Ishikawa (cell line): ENCODE results near the gene ARFRP1.

ENCODE experiments used
- CEBPB ChIP-seq: IDR thresholded peaks from 2 replicates; pipeline ENCODE4 v1.6.1; 2012
- CREB1 ChIP-seq: IDR thresholded peaks from 2 replicates; pipeline ENCODE4 v1.6.1; 2012; ENCODE audit warnings: low read depth
- EGR1 ChIP-seq: IDR thresholded peaks from 2 replicates; pipeline ENCODE4 v1.6.1; 2012
- EP300 ChIP-seq: IDR thresholded peaks from 2 replicates; pipeline ENCODE4 v1.6.1; 2012; ENCODE audit warnings: borderline replicate concordance
- FOXM1 ChIP-seq: IDR thresholded peaks from 2 replicates; pipeline ENCODE4 v1.6.1; 2012; ENCODE audit warnings: low read depth, borderline replicate concordance
- MAX ChIP-seq: IDR thresholded peaks from 2 replicates; pipeline ENCODE4 v1.6.1; 2012
- NFIC ChIP-seq: IDR thresholded peaks from 2 replicates; pipeline ENCODE4 v1.6.1; 2012
- RAD21 ChIP-seq: IDR thresholded peaks from 2 replicates; pipeline ENCODE4 v1.6.1; 2012; ENCODE audit warnings: low read depth
- REST ChIP-seq: IDR thresholded peaks from 2 replicates; pipeline ENCODE4 v1.6.1; 2012; ENCODE audit warnings: low read depth, mild to moderate bottlenecking
- TAF1 ChIP-seq: IDR thresholded peaks from 2 replicates; pipeline ENCODE4 v1.6.1; 2012; ENCODE audit warnings: low read depth, mild to moderate bottlenecking
- TCF12 ChIP-seq: IDR thresholded peaks from 2 replicates; pipeline ENCODE4 v1.6.1; 2012; ENCODE audit warnings: low read depth
- TEAD4 ChIP-seq: IDR thresholded peaks from 2 replicates; pipeline ENCODE4 v1.6.1; 2012
- USF1 ChIP-seq: IDR thresholded peaks from 2 replicates; pipeline ENCODE4 v1.6.1; 2012
- YY1 ChIP-seq: IDR thresholded peaks from 2 replicates; pipeline ENCODE4 v1.6.1; 2012; ENCODE audit warnings: low read depth
- ZBTB7A ChIP-seq: IDR thresholded peaks from 2 replicates; pipeline ENCODE4 v1.6.1; 2012; ENCODE audit warnings: low read depth

The ARFRP1 gene

GRCh38 chr20:63747622-63748069, 39.9 kb upstream of the ARFRP1 start:
- TF ChIP-seq TAF1 (no peak), USF1 (no peak), CREB1 (no peak), EP300 (no peak)

GRCh38 chr20:63746751-63747315, 39.1 kb upstream of the ARFRP1 start:
- no peak for TF ChIP-seq EP300

GRCh38 chr20:63745961-63746731, 38.4 kb upstream of the ARFRP1 start:
- TF ChIP-seq FOXM1 = no peak
- no peak for TF ChIP-seq USF1
- TF ChIP-seq CEBPB = no peak
- no peak for TF ChIP-seq EP300
- no peak for TF ChIP-seq NFIC
- no peak for TF ChIP-seq TCF12
- no peak for TF ChIP-seq YY1
- TF ChIP-seq RAD21 = no peak
- TF ChIP-seq CREB1 = no peak
- TF ChIP-seq MAX = no peak
- no peak for TF ChIP-seq ZBTB7A
- no peak for TF ChIP-seq REST
- TF ChIP-seq TAF1 = no peak
- TF ChIP-seq TEAD4 = no peak
- no peak for TF ChIP-seq EGR1

GRCh38 chr20:63745424-63745805, 37.6 kb upstream of the ARFRP1 start:
- TF ChIP-seq EGR1 (no peak), TEAD4 (no peak), CREB1 (no peak), EP300 (no peak), USF1 (no peak), TAF1 (no peak), RAD21 (no peak), REST (no peak), YY1 (no peak), MAX (no peak)

- no peak for TF ChIP-seq NFIC
- TF ChIP-seq CREB1 = no peak
- no peak for TF ChIP-seq RAD21
- no peak for TF ChIP-seq TEAD4
- no peak for TF ChIP-seq USF1
- TF ChIP-seq MAX = no peak
- no peak for TF ChIP-seq TCF12
Observed at GRCh38 chr20:63744574-63745423, 37.0 kb upstream of the ARFRP1 start.
